Activated effector memory CD4-positive, alpha-beta T cell treated with Interleukin-2 at 50 U/mL for 16 hours (primary cell): ENCODE data around the gene KNTC1.
"Not testable (repeated sequence)": the region's sequence is repeated elsewhere in the genome, so short reads cannot be mapped to it uniquely, and the experiment has no call there.

Experiments
- DNase-seq: peaks from one replicate; pipeline ENCODE4 v3.0.0-alpha.2; 2020

The KNTC1 gene

DNA sequence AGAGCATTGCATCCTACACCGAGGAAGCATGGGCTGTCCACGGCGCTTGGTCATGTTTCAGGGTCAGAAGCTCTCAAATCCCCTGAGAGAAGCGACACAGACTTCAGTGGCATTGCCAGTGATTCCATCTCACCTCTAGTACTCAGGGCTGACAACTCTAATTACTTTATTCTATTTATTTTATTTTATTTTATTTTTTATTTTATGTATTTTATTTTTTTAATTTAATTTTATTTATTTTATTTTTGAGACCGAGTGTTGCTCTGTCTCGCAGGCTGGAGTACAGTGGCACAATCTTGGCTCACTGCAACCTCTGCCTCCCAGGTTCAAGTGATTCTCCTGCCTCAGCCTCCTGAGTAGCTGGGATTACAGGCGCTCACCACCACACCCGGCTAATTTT lies 126.2 kb downstream of the KNTC1 start:
- not testable (repeated sequence) for DNase-seq

DNA sequence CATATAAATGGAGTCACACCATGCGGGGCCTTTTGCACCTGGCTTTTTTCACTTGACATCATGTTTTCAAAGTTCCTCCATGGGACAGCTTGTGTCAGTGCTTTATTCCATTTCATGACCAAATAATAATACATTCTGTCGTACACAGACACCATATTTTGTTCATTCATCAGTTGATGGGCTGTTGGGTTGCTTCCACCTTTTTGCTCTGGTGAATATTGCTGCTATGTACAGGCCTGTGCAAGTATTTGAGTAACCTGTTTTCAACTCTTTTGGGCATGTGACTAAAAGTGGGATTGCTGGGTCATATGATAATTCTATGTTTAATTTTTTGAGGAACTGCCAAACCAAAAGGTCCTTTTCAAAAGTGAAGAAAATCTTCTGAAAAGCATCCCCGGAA lies 129.2 kb downstream of the KNTC1 start:
- no peak for DNase-seq

GRCh38 chr12:122659579-122659978 lies 132.5 kb downstream of the KNTC1 start:
- DNase-seq: no peak

DNA sequence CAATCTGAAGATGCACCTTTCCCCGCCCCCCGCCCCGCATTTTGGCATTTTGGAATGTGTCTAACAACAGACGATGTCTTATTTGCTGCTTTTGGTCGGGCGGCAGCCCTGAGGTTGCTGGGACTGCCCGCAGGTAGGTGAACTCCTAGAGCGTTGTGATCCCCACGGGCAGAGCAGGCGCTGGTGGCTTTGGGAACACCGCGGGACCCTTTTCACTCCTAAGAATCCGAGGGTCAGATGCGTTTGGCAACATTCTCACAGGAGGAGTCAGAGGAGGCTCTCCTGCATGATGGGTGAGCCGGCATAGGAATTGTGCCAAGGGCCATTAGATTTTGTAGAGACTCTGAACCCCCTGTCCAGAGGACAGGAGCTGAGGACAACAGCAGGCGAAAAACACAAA lies 134.2 kb downstream of the KNTC1 start:
- no peak for DNase-seq

DNA sequence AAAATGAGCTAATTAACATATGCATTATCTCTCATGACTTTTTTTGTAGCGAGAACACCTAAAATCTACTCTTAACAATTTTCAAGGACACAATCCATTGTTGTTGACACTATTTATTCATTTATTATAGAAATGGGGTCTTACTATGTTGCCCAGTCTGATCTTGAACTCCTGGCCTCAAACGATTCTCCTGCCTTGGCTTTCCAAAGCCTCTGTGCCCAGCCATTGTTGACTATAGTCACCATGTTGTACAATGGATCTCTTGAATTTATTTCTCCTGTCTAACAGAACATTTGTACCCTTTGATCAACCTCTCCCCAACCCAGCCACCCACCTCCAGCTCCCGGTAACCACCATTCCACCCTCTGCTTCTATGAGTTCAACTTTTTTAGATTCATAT lies 134.9 kb downstream of the KNTC1 start:
- DNase-seq: no peak

- DNase-seq: no peak
Measured at GRCh38 chr12:122665349-122665748, 138.3 kb downstream of the KNTC1 start.

GRCh38 chr12:122665759-122666158 lies 138.7 kb downstream of the KNTC1 start:
- no peak for DNase-seq

- no peak for DNase-seq
Measured at GRCh38 chr12:122668268-122668667, 141.2 kb downstream of the KNTC1 start.

DNA sequence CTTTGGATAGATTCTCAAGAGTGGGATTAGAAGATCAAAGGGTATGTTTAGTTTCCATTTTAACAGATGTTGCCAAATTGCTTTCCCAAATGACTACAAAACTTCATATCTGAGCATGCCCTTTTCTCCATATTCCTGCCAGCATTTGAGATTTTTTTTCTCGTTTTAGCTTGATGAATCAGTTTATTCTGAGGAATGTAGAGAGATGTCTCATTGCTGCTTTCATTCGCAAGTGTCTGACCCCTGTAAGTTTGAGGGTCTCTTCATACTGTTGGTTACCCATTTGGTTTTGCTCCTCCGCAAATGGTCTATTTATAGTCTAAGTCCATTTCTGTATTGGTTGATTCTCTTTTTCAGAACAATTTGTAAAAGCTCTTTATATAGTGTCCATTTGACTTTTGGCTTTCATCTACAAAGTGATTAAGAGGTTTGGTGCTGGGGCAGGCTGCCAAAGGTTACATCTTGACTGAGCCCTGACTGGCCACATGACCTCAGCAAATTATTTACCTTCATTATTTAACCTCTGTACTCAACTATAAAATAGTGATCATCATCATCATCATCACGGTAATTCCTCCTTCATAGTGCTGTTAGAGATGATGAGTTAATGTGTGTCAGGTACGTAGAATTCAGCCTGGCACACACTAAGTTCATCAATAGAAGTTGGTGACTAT lies 142.5 kb downstream of the KNTC1 start:
- DNase-seq: no peak

DNA sequence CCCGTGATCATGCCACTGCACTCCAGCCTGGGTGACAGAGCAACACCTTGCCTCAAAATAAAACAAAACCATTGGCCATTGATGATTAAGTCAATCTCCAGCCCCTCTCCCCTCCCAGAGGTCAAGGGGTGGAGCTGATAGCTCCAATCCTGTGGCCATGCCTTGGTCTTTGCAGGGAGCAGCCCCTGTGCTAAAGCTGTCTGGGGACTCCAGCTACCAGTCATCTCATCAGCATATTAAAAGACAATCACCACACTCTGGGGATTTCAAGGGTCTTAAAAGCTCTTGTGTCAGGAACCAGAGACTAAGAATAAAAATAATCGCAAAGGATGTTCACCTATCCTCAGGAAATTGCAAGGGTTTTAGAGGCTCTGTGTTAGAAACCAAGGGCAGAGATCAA lies 145.5 kb downstream of the KNTC1 start:
- DNase-seq: no peak
